GM12878 (cell line): Measurements from ENCODE around the gene ARCN1. TPM values are rescaled to one million over a fixed set of nuclear protein-coding genes. Genes with fewer than 3 reads are reported as not detected.

Experiments
- ATF7 ChIP-seq: fragments of 450-650 bp; IDR thresholded peaks from 2 replicates; pipeline ENCODE4 v1.6.1; 2016; ENCODE audit warnings: low read depth, mild to moderate bottlenecking
- CTCF ChIP-seq, 3 experiments: IDR thresholded peaks in 2 of 3; conservative IDR thresholded peaks in 1 of 3; 2 replicates each; pipeline ENCODE4 v1.5.1; 2011; ENCODE audit warnings: low read depth in 3 of 3, low read length in 3 of 3, mild to moderate bottlenecking in 3 of 3, control low read depth in 2 of 3, moderate library complexity in 2 of 3, inconsistent platforms in 1 of 3, mixed read lengths in 1 of 3; ENCODE audit not compliant: control insufficient read depth in 2 of 3, insufficient read depth in 1 of 3; ENCODE audit errors: extremely low read depth in 1 of 3
- E2F8 ChIP-seq: fragments of 450-650 bp; IDR thresholded peaks from 2 replicates; pipeline ENCODE4 v1.6.1; 2018; ENCODE audit warnings: mild to moderate bottlenecking, low read depth, moderate library complexity; ENCODE audit not compliant: partially characterized antibody
- ELK1 ChIP-seq: IDR thresholded peaks from 2 replicates; pipeline ENCODE4 v1.6.1; 2012; ENCODE audit warnings: low read depth, low read length, improper control_type of control experiment
- ETV6 ChIP-seq, 2 experiments: fragments of 450-650 bp in 1 of 2; IDR thresholded peaks in 1 of 2; conservative IDR thresholded peaks in 1 of 2; 2 replicates each; pipeline ENCODE4 v1.6.1; 2014; ENCODE audit warnings: antibody characterized with exemption in 1 of 2, borderline replicate concordance in 1 of 2, low read depth in 1 of 2, mild to moderate bottlenecking in 1 of 2, moderate library complexity in 1 of 2
- EZH2 ChIP-seq: IDR thresholded peaks from 2 replicates; pipeline ENCODE4 v1.6.1; 2012; ENCODE audit warnings: low read depth, mild to moderate bottlenecking, control low read depth, inconsistent platforms, low read length, borderline replicate concordance; ENCODE audit not compliant: control insufficient read depth
- GABPA ChIP-seq: IDR thresholded peaks from 2 replicates; pipeline ENCODE4 v1.6.1; 2014; ENCODE audit warnings: antibody characterized with exemption, low read depth, mild to moderate bottlenecking, inconsistent platforms
- HCFC1 ChIP-seq: fragments of 150-350 bp; IDR thresholded peaks from 2 replicates; pipeline ENCODE4 v1.6.1; 2014; ENCODE audit warnings: low read length
- HDAC6 ChIP-seq: fragments of 200-600 bp; sonication (generic); IDR thresholded peaks from one replicate; pipeline ENCODE4 v1.8.0; 2017; ENCODE audit warnings: antibody characterized with exemption; ENCODE audit not compliant: unreplicated experiment
- MXI1 ChIP-seq: fragments of 150-350 bp; IDR thresholded peaks from 2 replicates; pipeline ENCODE4 v1.6.1; 2011; ENCODE audit warnings: low read depth, mild to moderate bottlenecking, inconsistent platforms, low read length, improper control_type of control experiment
- MYC ChIP-seq: IDR thresholded peaks from 2 replicates; pipeline ENCODE4 v1.6.1; 2011; ENCODE audit warnings: mild to moderate bottlenecking, low read length, moderate library complexity, inconsistent platforms; ENCODE audit not compliant: insufficient read depth, insufficient replicate concordance, insufficient read length, severe bottlenecking
- NFIC ChIP-seq: IDR thresholded peaks from 2 replicates; pipeline ENCODE4 v1.6.1; 2012; ENCODE audit warnings: low read depth, mild to moderate bottlenecking, inconsistent platforms, low read length, moderate library complexity
- NKRF ChIP-seq: fragments of 450-650 bp; conservative IDR thresholded peaks from 2 replicates; pipeline ENCODE4 v1.6.1; 2017; ENCODE audit warnings: mild to moderate bottlenecking, moderate library complexity
- POLR2A ChIP-seq: IDR thresholded peaks from 2 replicates; pipeline ENCODE4 v1.6.1; 2011; ENCODE audit warnings: low read depth, mild to moderate bottlenecking, low read length
- SMC3 ChIP-seq: IDR thresholded peaks from 2 replicates; pipeline ENCODE4 v1.6.1; 2011; ENCODE audit warnings: low read length, improper control_type of control experiment, borderline replicate concordance
- TAF1 ChIP-seq: IDR thresholded peaks from 2 replicates; pipeline ENCODE4 v1.6.1; 2011; ENCODE audit warnings: mild to moderate bottlenecking, low read depth, low read length, borderline replicate concordance
- TCF7 ChIP-seq: IDR thresholded peaks from 2 replicates; pipeline ENCODE4 v1.6.1; 2014; ENCODE audit warnings: antibody characterized with exemption, borderline replicate concordance
- ZBED1 ChIP-seq: IDR thresholded peaks from 2 replicates; pipeline ENCODE4 v1.6.1; 2016; ENCODE audit warnings: borderline replicate concordance
- ZNF24 ChIP-seq: fragments of 450-650 bp; IDR thresholded peaks from 2 replicates; pipeline ENCODE4 v1.6.1; 2017; ENCODE audit warnings: antibody characterized with exemption, mild to moderate bottlenecking
- ZNF384 ChIP-seq: IDR thresholded peaks from 2 replicates; pipeline ENCODE4 v1.6.1; 2012; ENCODE audit warnings: low read depth, mild to moderate bottlenecking, low read length, improper control_type of control experiment, borderline replicate concordance
- ZSCAN29 ChIP-seq: fragments of 450-650 bp; IDR thresholded peaks from 2 replicates; pipeline ENCODE4 v1.6.1; 2017; ENCODE audit warnings: mild to moderate bottlenecking, moderate library complexity
- polyA plus RNA-seq, 11 experiments: library from polyadenylated mRNA; depleted of rRNA in 4 of 11; unstranded in 6 of 11; stranded (reverse) in 5 of 11; fragments of >200 nt; fragmentation: Nextera tagmentation in 4 of 11; fragmentation: Illumina TruSeq in 1 of 11; extraction: Ambion mirVana in 4 of 11; extraction: Trizol in 1 of 11; gene quantifications; 1 replicate in 1 of 11; 2 replicates in 10 of 11; pipeline versions ENCODE4 v1.2.1 to v1.2.3, GENCODE V29; 2011 to 2016; ENCODE audit warnings: inconsistent platforms in 2 of 11, missing spikeins in 2 of 11, low read depth in 1 of 11
- total RNA-seq, 4 experiments: library from RNA; depleted of rRNA in 3 of 4; stranded (reverse); fragments of >200 nt in 3 of 4; fragmentation: Illumina TruSeq in 1 of 4; extraction: Trizol in 1 of 4; gene quantifications; 2 replicates each; pipeline versions ENCODE4 v1.2.1 to v1.2.3, GENCODE V29; 2013 to 2021

Gene ARCN1
- total and polyA plus RNA-seq, 10 of the 15 experiments (the other 5 are each of a cell fraction or from before 2014, with no cell fraction given) = 33.3 to 172 (median 106) TPM

- TF ChIP-seq E2F8 = no peak
- TF ChIP-seq ELK1 = no peak; the same call in 1 of the 2 replicates
- 0 out of 2 replicates have a peak, but pooled peaks have one; percentile 13 for TF ChIP-seq ATF7
- no peak for TF ChIP-seq ZBED1
- no peak for TF ChIP-seq EZH2
- peak; percentile 31; the same call in 1 of the 2 replicates for TF ChIP-seq ZNF384
- no peak for TF ChIP-seq ETV6 (conservative IDR thresholded peaks at IDR 0.05 in 1 of 2, IDR thresholded peaks at IDR 0.05 in 1 of 2; ENCODE audit: borderline replicate concordance in 1 of 2, low read depth in 1 of 2)
- peak; percentile 77 for TF ChIP-seq NKRF
- no peak for TF ChIP-seq TCF7
- TF ChIP-seq ZSCAN29 = no peak
- no peak for TF ChIP-seq CTCF (IDR thresholded peaks at IDR 0.05 in 2 of 3, conservative IDR thresholded peaks at IDR 0.05 in 1 of 3; ENCODE audit: control insufficient read depth in 2 of 3, extremely low read depth in 1 of 3, insufficient read depth in 1 of 3, low read depth in 3 of 3, low read length in 3 of 3)
- TF ChIP-seq POLR2A = peak; percentile 96
- TF ChIP-seq MXI1 = no peak
- 0 out of 2 replicates have a peak, but pooled peaks have one; percentile 49 for TF ChIP-seq GABPA
- TF ChIP-seq ZNF24 = no peak
- TF ChIP-seq MYC = no peak
- peak; percentile 73; the same call in 1 of the 2 replicates for TF ChIP-seq TAF1
- no peak for TF ChIP-seq HCFC1
- TF ChIP-seq SMC3 = no peak
- peak; percentile 31 for TF ChIP-seq HDAC6
- no peak for TF ChIP-seq NFIC
These were observed at the start of gene ARCN1 (continued) for GRCh38 chr11:118572061-118572980.
